GM21529 (cell line): Measurements from ENCODE around the gene PPM1B.
"Not testable (repeated sequence)": the region's sequence is repeated elsewhere in the genome, so short reads cannot be mapped to it uniquely, and the experiment has no call there.

Source experiments
- ATAC-seq: cut with Tn5 transposase; IDR thresholded peaks from one replicate; pipeline ENCODE4 v1.9.1; 2021; ENCODE audit not compliant: unreplicated experiment

Gene PPM1B

GRCh38 chr2:44168681-44169154 lies at the start of gene PPM1B:
TSS of gene PPM1B (plus strand) at chr2:44168875. CDS start at chr2:44201200, 32,325 bp downstream.
- ATAC-seq: peak; percentile 68

GRCh38 chr2:44119878-44120277 lies 48.8 kb upstream of the PPM1B start:
- no peak for ATAC-seq

GRCh38 chr2:44120428-44120827 lies 48.2 kb upstream of the PPM1B start:
- no peak for ATAC-seq

- no peak for ATAC-seq
Measured at GRCh38 chr2:44121899-44122298, 46.8 kb upstream of the PPM1B start.

- ATAC-seq: no peak
Measured at GRCh38 chr2:44124500-44124899, 44.2 kb upstream of the PPM1B start.

GRCh38 chr2:44126106-44126797 lies 42.4 kb upstream of the PPM1B start:
- ATAC-seq: no peak

- ATAC-seq: no peak
Measured at GRCh38 chr2:44130441-44130840, 38.2 kb upstream of the PPM1B start.

GRCh38 chr2:44131177-44131576 lies 37.5 kb upstream of the PPM1B start:
- ATAC-seq: no peak

GRCh38 chr2:44133602-44134001 lies 35.1 kb upstream of the PPM1B start:
- ATAC-seq: not testable (repeated sequence)

GRCh38 chr2:44134848-44135247 lies 33.8 kb upstream of the PPM1B start:
- no peak for ATAC-seq

- ATAC-seq: no peak
Measured at GRCh38 chr2:44135296-44135695, 33.4 kb upstream of the PPM1B start.

GRCh38 chr2:44135771-44136170 lies 32.9 kb upstream of the PPM1B start:
- ATAC-seq: no peak

GRCh38 chr2:44136252-44136651 lies 32.4 kb upstream of the PPM1B start:
- ATAC-seq: no peak

GRCh38 chr2:44137048-44137447 lies 31.6 kb upstream of the PPM1B start:
- no peak for ATAC-seq

GRCh38 chr2:44137872-44138551 lies 30.7 kb upstream of the PPM1B start:
- ATAC-seq: no peak

GRCh38 chr2:44139741-44140140 lies 28.9 kb upstream of the PPM1B start:
- no peak for ATAC-seq

- ATAC-seq: no peak
Measured at GRCh38 chr2:44142306-44142705, 26.4 kb upstream of the PPM1B start.

- ATAC-seq: no peak
Measured at GRCh38 chr2:44143701-44144100, 25.0 kb upstream of the PPM1B start.

- no peak for ATAC-seq
Measured at GRCh38 chr2:44148999-44149398, 19.7 kb upstream of the PPM1B start.

GRCh38 chr2:44150473-44150872 lies 18.2 kb upstream of the PPM1B start:
- ATAC-seq: no peak

GRCh38 chr2:44152865-44153669 lies 15.6 kb upstream of the PPM1B start:
- ATAC-seq: no peak
